H9 (cell line): Measurements from ENCODE around the gene EMC8. TPM values are rescaled to one million over a fixed set of nuclear protein-coding genes. Genes with fewer than 3 reads are reported as not detected.

Experiments
- DNase-seq: peaks from one replicate; pipeline ENCODE4 v3.0.0-alpha.2; 2017
- H2AFZ ChIP-seq: one replicate; pipeline ENCODE4 v1.6.1; 2013; ENCODE audit warnings: mild to moderate bottlenecking, low read length, control low read depth, moderate library complexity
- H2AK5ac ChIP-seq: 2 replicates; pipeline ENCODE4 v1.6.1; 2013; ENCODE audit warnings: low read length, control low read depth, mixed read lengths; ENCODE audit not compliant: insufficient read length
- H2BK120ac ChIP-seq: one replicate; pipeline ENCODE4 v1.6.1; 2013; ENCODE audit warnings: low read depth, mild to moderate bottlenecking, low read length, control low read depth, inconsistent platforms; ENCODE audit not compliant: poor library complexity, severe bottlenecking
- H2BK12ac ChIP-seq: 2 replicates; pipeline ENCODE4 v1.6.1; 2013; ENCODE audit warnings: low read length, control low read depth, mixed read lengths, low read depth; ENCODE audit not compliant: insufficient read length
- H2BK15ac ChIP-seq: 2 replicates; pipeline ENCODE4 v1.6.1; 2013; ENCODE audit warnings: low read depth, low read length, control low read depth
- H2BK20ac ChIP-seq: one replicate; pipeline ENCODE4 v1.6.1; 2013; ENCODE audit warnings: low read depth, mild to moderate bottlenecking, low read length, control low read depth, inconsistent platforms; ENCODE audit not compliant: poor library complexity, severe bottlenecking
- H2BK5ac ChIP-seq: 2 replicates; pipeline ENCODE4 v1.6.1; 2013; ENCODE audit warnings: low read length, control low read depth, mixed read lengths; ENCODE audit not compliant: insufficient read length
- H3K14ac ChIP-seq: 2 replicates; pipeline ENCODE4 v1.6.1; 2013; ENCODE audit warnings: low read length, control low read depth; ENCODE audit not compliant: insufficient read depth
- H3K18ac ChIP-seq: 2 replicates; pipeline ENCODE4 v1.6.1; 2013; ENCODE audit warnings: low read depth, mild to moderate bottlenecking, mixed read lengths, low read length, control low read depth; ENCODE audit not compliant: insufficient read length
- H3K23ac ChIP-seq: 2 replicates; pipeline ENCODE4 v1.6.1; 2013; ENCODE audit warnings: low read length, control low read depth, mixed read lengths, low read depth; ENCODE audit not compliant: insufficient read length
- H3K23me2 ChIP-seq: 2 replicates; pipeline ENCODE4 v1.6.1; 2013; ENCODE audit warnings: low read depth, mild to moderate bottlenecking, mixed read lengths, low read length, control low read depth; ENCODE audit not compliant: insufficient read length, poor library complexity, severe bottlenecking
- H3K27ac ChIP-seq: 2 replicates; pipeline ENCODE4 v1.5.1; 2013; ENCODE audit warnings: low read length, control low read depth, mixed read lengths, low read depth; ENCODE audit not compliant: insufficient read length
- H3K27me3 ChIP-seq: 2 replicates; pipeline ENCODE4 v1.6.1; 2013; ENCODE audit warnings: low read length, control low read depth, inconsistent platforms; ENCODE audit not compliant: insufficient read depth
- H3K4ac ChIP-seq: 2 replicates; pipeline ENCODE4 v1.6.1; 2013; ENCODE audit warnings: low read depth, mild to moderate bottlenecking, control low read depth, inconsistent platforms, low read length, moderate library complexity
- H3K4me1 ChIP-seq: 2 replicates; pipeline ENCODE4 v1.6.1; 2013; ENCODE audit warnings: low read length, control low read depth, inconsistent platforms; ENCODE audit not compliant: insufficient read depth
- H3K4me2 ChIP-seq: 2 replicates; pipeline ENCODE4 v1.6.1; 2013; ENCODE audit warnings: low read length, control low read depth, mixed read lengths; ENCODE audit not compliant: insufficient read length, insufficient read depth
- H3K56ac ChIP-seq: 2 replicates; pipeline ENCODE4 v1.6.1; 2013; ENCODE audit warnings: low read depth, mild to moderate bottlenecking, mixed read lengths, low read length, control low read depth; ENCODE audit not compliant: insufficient read length
- H3K79me1 ChIP-seq: 2 replicates; pipeline ENCODE4 v1.6.1; 2013; ENCODE audit warnings: low read depth, mild to moderate bottlenecking, moderate library complexity, low read length, control low read depth, inconsistent platforms; ENCODE audit not compliant: insufficient read depth, poor library complexity, severe bottlenecking
- H3K79me2 ChIP-seq: 2 replicates; pipeline ENCODE4 v1.6.1; 2013; ENCODE audit warnings: low read length, control low read depth, inconsistent platforms; ENCODE audit not compliant: insufficient read depth
- H3K9ac ChIP-seq: 2 replicates; pipeline ENCODE4 v1.6.1; 2013; ENCODE audit warnings: low read length, control low read depth, mixed read lengths; ENCODE audit not compliant: insufficient read length; ENCODE audit errors: extremely low read depth
- H3K9me3 ChIP-seq: one replicate; pipeline ENCODE4 v1.6.1; 2013; ENCODE audit warnings: low read depth, low read length, inconsistent platforms; ENCODE audit not compliant: control insufficient read depth
- H3T11ph ChIP-seq: one replicate; pipeline ENCODE4 v1.6.1; 2013; ENCODE audit warnings: mild to moderate bottlenecking, low read length, control low read depth, inconsistent platforms
- H4K20me1 ChIP-seq: one replicate; pipeline ENCODE4 v1.6.1; 2013; ENCODE audit not compliant: control insufficient read depth, insufficient read length, insufficient read depth
- H4K5ac ChIP-seq: 2 replicates; pipeline ENCODE4 v1.6.1; 2013; ENCODE audit warnings: low read depth, mild to moderate bottlenecking, mixed read lengths, low read length, control low read depth; ENCODE audit not compliant: insufficient read length
- H4K8ac ChIP-seq: replicated peaks from 2 replicates; pipeline ENCODE4 v1.6.1; 2013; ENCODE audit warnings: low read length, control low read depth, mixed read lengths, low read depth; ENCODE audit not compliant: insufficient read length
- H4K91ac ChIP-seq: 2 replicates; pipeline ENCODE4 v1.6.1; 2013; ENCODE audit warnings: low read depth, mild to moderate bottlenecking, moderate library complexity, mixed read lengths, low read length, control low read depth; ENCODE audit not compliant: insufficient read length
- H3K27ac Mint-ChIP-seq, 3 experiments: 2 replicates in 2 of 3; 3 replicates in 1 of 3; pipeline ENCODE4 v1.8.0; 2020 to 2021; ENCODE audit warnings: mixed read lengths in 3 of 3, mild to moderate bottlenecking in 1 of 3, moderate library complexity in 1 of 3
- H3K27me3 Mint-ChIP-seq: 2 replicates; pipeline ENCODE4 v1.8.0; 2021; ENCODE audit warnings: low read depth, mild to moderate bottlenecking, moderate library complexity, mixed read lengths
- H3K36me3 Mint-ChIP-seq, 3 experiments: 2 replicates in 2 of 3; 3 replicates in 1 of 3; pipeline ENCODE4 v1.8.0; 2020 to 2021; ENCODE audit warnings: low read depth in 3 of 3, mixed read lengths in 3 of 3; ENCODE audit not compliant: insufficient read depth in 1 of 3
- H3K4me1 Mint-ChIP-seq, 2 experiments: 2 replicates each; pipeline ENCODE4 v1.8.0; 2020; ENCODE audit warnings: mixed read lengths in 2 of 2
- H3K4me3 Mint-ChIP-seq, 2 experiments: 2 replicates in 1 of 2; 3 replicates in 1 of 2; pipeline ENCODE4 v1.8.0; 2020 to 2021; ENCODE audit warnings: mild to moderate bottlenecking in 2 of 2, mixed read lengths in 2 of 2, moderate library complexity in 1 of 2
- H3K9me3 Mint-ChIP-seq, 2 experiments: 2 replicates in 1 of 2; 3 replicates in 1 of 2; pipeline ENCODE4 v1.8.0; 2020; ENCODE audit warnings: mild to moderate bottlenecking in 2 of 2, mixed read lengths in 2 of 2, moderate library complexity in 1 of 2
- CTCF ChIP-seq: fragments of 200-600 bp; sonication (generic); conservative IDR thresholded peaks from 3 replicates; pipeline ENCODE4 v1.8.0; 2021; ENCODE audit warnings: antibody characterized with exemption, mild to moderate bottlenecking
- WGBS: extraction: QIAGEN DNeasy Blood & Tissue Kit; methylation state at CpG from one replicate; pipeline ENCODE4 v1.1.7; 2013; ENCODE audit warnings: missing lambda C conversion rate, low lambda C conversion rate, mixed read lengths; ENCODE audit not compliant: insufficient read length; ENCODE audit errors: extremely low coverage; 5-methylcytosine and 5-hydroxymethylcytosine counted together
- total RNA-seq: library from RNA; stranded (reverse); gene quantifications from 2 replicates; pipeline ENCODE4 v1.2.1, GENCODE V29; 2021

EMC8 gene
- total RNA-seq, 1 experiment from 2014 or later = 52.3 TPM

GRCh38 chr16:85838876-85839585 lies 39.7 kb upstream of the EMC8 start:
- Histone ChIP-seq H2BK120ac (no peak overlapping the region), H4K8ac (no peak overlapping the region), H3K4me1 (no peaks in the 10 kb centered on the region), H3K9me3 (no peaks in the 10 kb centered on the region), H3K23me2 (no peaks in the 10 kb centered on the region), H3K4me2 (no peak overlapping the region), H2BK5ac (no peak overlapping the region), H2AFZ (no peak overlapping the region), H2AK5ac (no peak overlapping the region), H3K79me2 (no peaks in the 10 kb centered on the region), H2BK15ac (no peak overlapping the region), H2BK12ac (no peak overlapping the region), H3K9ac (no peak overlapping the region), H4K20me1 (no peaks in the 10 kb centered on the region), H2BK20ac (no peak overlapping the region), H3K14ac (no peak overlapping the region; the same call in 1 of the 2 replicates), H4K91ac (no peak overlapping the region), H3K18ac (no peak overlapping the region), H3K79me1 (no peaks in the 10 kb centered on the region), H4K5ac (no peak overlapping the region), H3K27me3 (no peaks in the 10 kb centered on the region; the same call in 1 of the 2 replicates), H3T11ph (no peak overlapping the region), H3K27ac (no peak overlapping the region), H3K56ac (no peak overlapping the region), H3K4ac (no peak overlapping the region), H3K23ac (no peak overlapping the region)
- Mint-ChIP-seq H3K27ac (no peak overlapping the region; a peak in 2 of 7 replicates), H3K36me3 (no peaks in the 10 kb centered on the region), H3K4me3 (no peak overlapping the region), H3K4me1 (no peaks in the 10 kb centered on the region), H3K27me3 (peaks cover 29% of the 10 kb centered on the region), H3K9me3 (peaks cover 0 to 6% of the 10 kb centered on the region in 2 experiments; a peak in 3 of 5 replicates)
- WGBS = no CpG with 5 or more reads among the region's 21 CpGs
- DNase-seq = no peak
- TF ChIP-seq CTCF = no peak
